H1 (cell line): ENCODE measurements around the gene POLR1B. TPM values are rescaled to one million over a fixed set of nuclear protein-coding genes. Genes with fewer than 3 reads are reported as not detected.
A peak's percentile ranks its signal among the peaks of the same experiment; 100 is the strongest.

ENCODE experiments used
- CTCF ChIA-PET: fragments of 300-600 bp; sonication (Branson Sonifier 250); formaldehyde crosslinking; loops from one replicate; lab custom pipeline; 2021; ENCODE audit not compliant: partially characterized antibody; lab: Charles Lee
- POLR2A ChIA-PET: fragments of 300-600 bp; sonication (Branson Sonifier 250); formaldehyde crosslinking; loops from one replicate; lab custom pipeline; 2021; ENCODE audit warnings: inconsistent platforms; ENCODE audit not compliant: partially characterized antibody; lab: Charles Lee
- DNase-seq, 2 experiments: peaks; one replicate each; pipeline versions ENCODE4 v3.0.0 to v3.0.0-alpha.2; 2010 to 2022; ENCODE audit warnings: low spot score in 2 of 2, low read depth in 1 of 2, mixed read lengths in 1 of 2
- FAIRE-seq: peaks from 2 replicates; lab custom pipeline; 2011; peaks lifted over from hg19 to GRCh38; lab: Jason Lieb, UNC
- H2AFZ ChIP-seq: 2 replicates; pipeline ENCODE4 v1.8.1; 2012; ENCODE audit warnings: low read length, inconsistent platforms
- H2AK5ac ChIP-seq: 2 replicates; pipeline ENCODE4 v1.6.1; 2013; ENCODE audit warnings: low read depth, low read length
- H2BK120ac ChIP-seq: replicated peaks from 2 replicates; pipeline ENCODE3; 2013; ENCODE audit warnings: low read depth, low read length, inconsistent platforms
- H2BK12ac ChIP-seq: 2 replicates; pipeline ENCODE4 v1.6.1; 2013; ENCODE audit warnings: low read depth, low read length
- H2BK15ac ChIP-seq: 2 replicates; pipeline ENCODE4 v1.6.1; 2013; ENCODE audit warnings: low read length
- H2BK20ac ChIP-seq: 2 replicates; pipeline ENCODE4 v1.6.1; 2013; ENCODE audit warnings: low read length
- H2BK5ac ChIP-seq: 2 replicates; pipeline ENCODE4 v1.6.1; 2013; ENCODE audit warnings: low read depth, low read length
- H3K14ac ChIP-seq: 2 replicates; pipeline ENCODE4 v1.6.1; 2013; ENCODE audit warnings: inconsistent platforms; ENCODE audit not compliant: insufficient read length
- H3K18ac ChIP-seq: 2 replicates; pipeline ENCODE4 v1.6.1; 2013; ENCODE audit warnings: low read length; ENCODE audit errors: extremely low read depth
- H3K23ac ChIP-seq: 2 replicates; pipeline ENCODE4 v1.6.1; 2013; ENCODE audit warnings: inconsistent platforms; ENCODE audit not compliant: insufficient read length
- H3K23me2 ChIP-seq: 2 replicates; pipeline ENCODE4 v1.6.1; 2013; ENCODE audit warnings: low read depth, low read length
- H3K27ac ChIP-seq: 2 replicates; pipeline ENCODE4 v1.6.1; 2011; ENCODE audit warnings: low read depth, low read length, inconsistent platforms
- H3K27me3 ChIP-seq, 4 experiments: replicated peaks in 1 of 4; 1 replicate in 1 of 4; 2 replicates in 3 of 4; pipeline versions ENCODE4 v1.6.1 to v1.8.1; 2011 to 2013; ENCODE audit warnings: low read length in 3 of 4, mild to moderate bottlenecking in 3 of 4, inconsistent platforms in 2 of 4, mixed read lengths in 2 of 4, moderate library complexity in 1 of 4; ENCODE audit not compliant: control insufficient read depth in 3 of 4, insufficient read depth in 3 of 4; ENCODE audit errors: extremely low read depth in 1 of 4
- H3K36me3 ChIP-seq, 4 experiments: 2 replicates each; pipeline versions ENCODE4 v1.6.1 to v1.8.1; 2011 to 2013; ENCODE audit warnings: mild to moderate bottlenecking in 4 of 4, low read length in 3 of 4, moderate library complexity in 2 of 4, control low read depth in 1 of 4, inconsistent platforms in 1 of 4; ENCODE audit not compliant: insufficient read depth in 4 of 4, control insufficient read depth in 2 of 4
- H3K4ac ChIP-seq: replicated peaks from 2 replicates; pipeline ENCODE3; 2013; ENCODE audit warnings: low read length, low read depth, mixed read lengths, inconsistent platforms; ENCODE audit not compliant: insufficient read length
- H3K4me1 ChIP-seq, 4 experiments: replicated peaks in 1 of 4; 1 replicate in 1 of 4; 2 replicates in 3 of 4; pipeline versions ENCODE4 v1.6.1 to v1.8.1; 2011 to 2013; ENCODE audit warnings: low read length in 3 of 4, inconsistent platforms in 2 of 4, mixed read lengths in 1 of 4; ENCODE audit not compliant: insufficient read depth in 4 of 4, control insufficient read depth in 3 of 4
- H3K4me2 ChIP-seq, 2 experiments: 2 replicates each; pipeline versions ENCODE4 v1.6.1 to v1.8.1; 2011 to 2013; ENCODE audit warnings: low read depth in 2 of 2, low read length in 2 of 2, control low read depth in 1 of 2, inconsistent platforms in 1 of 2, mild to moderate bottlenecking in 1 of 2; ENCODE audit not compliant: insufficient read depth in 1 of 2
- H3K4me3 ChIP-seq, 4 experiments: fragments of 200-600, 300-600 bp in 1 of 4; sonication (generic), shearing (Covaris generic), sonication (Bioruptor Twin) in 1 of 4; 2 replicates each; pipeline versions ENCODE4 v1.5.1 to v1.8.1; 2011 to 2016; ENCODE audit warnings: low read length in 4 of 4, low read depth in 3 of 4, control low read depth in 2 of 4, inconsistent platforms in 2 of 4, mild to moderate bottlenecking in 2 of 4, mixed read lengths in 1 of 4, moderate library complexity in 1 of 4; ENCODE audit not compliant: insufficient read depth in 2 of 4; ENCODE audit errors: extremely low read depth in 1 of 4
- H3K56ac ChIP-seq: replicated peaks from 2 replicates; pipeline ENCODE3; 2013; ENCODE audit warnings: low read depth, mild to moderate bottlenecking, mixed read lengths, low read length, inconsistent platforms; ENCODE audit not compliant: insufficient read length
- H3K79me1 ChIP-seq: 2 replicates; pipeline ENCODE4 v1.6.1; 2013; ENCODE audit warnings: low read depth, low read length, control low read depth
- H3K79me2 ChIP-seq, 2 experiments: 2 replicates each; pipeline versions ENCODE4 v1.6.1 to v1.8.1; 2012 to 2013; ENCODE audit warnings: low read length in 2 of 2, mild to moderate bottlenecking in 2 of 2, inconsistent platforms in 1 of 2; ENCODE audit not compliant: insufficient read depth in 2 of 2, control insufficient read depth in 1 of 2
- H3K9ac ChIP-seq, 4 experiments: replicated peaks in 1 of 4; 1 replicate in 1 of 4; 2 replicates in 3 of 4; pipeline versions ENCODE4 v1.6.1 to v1.8.1; 2011 to 2013; ENCODE audit warnings: low read depth in 3 of 4, low read length in 3 of 4, control low read depth in 2 of 4, mild to moderate bottlenecking in 2 of 4, moderate library complexity in 2 of 4, inconsistent platforms in 1 of 4; ENCODE audit errors: extremely low read depth in 1 of 4
- H3K9me3 ChIP-seq, 2 experiments: 2 replicates each; pipeline versions ENCODE4 v1.6.1 to v1.8.1; 2012 to 2013; ENCODE audit warnings: mild to moderate bottlenecking in 2 of 2, moderate library complexity in 2 of 2, control low read depth in 1 of 2, inconsistent platforms in 1 of 2, low read depth in 1 of 2, low read length in 1 of 2, mixed read lengths in 1 of 2; ENCODE audit not compliant: insufficient read depth in 2 of 2
- H4K20me1 ChIP-seq, 2 experiments: replicated peaks in 1 of 2; 2 replicates each; pipeline versions ENCODE3 to v1.8.1; 2011 to 2013; ENCODE audit warnings: inconsistent platforms in 2 of 2, low read length in 2 of 2, mild to moderate bottlenecking in 1 of 2; ENCODE audit not compliant: insufficient read depth in 2 of 2, control insufficient read depth in 1 of 2
- H4K5ac ChIP-seq: 2 replicates; pipeline ENCODE4 v1.6.1; 2013; ENCODE audit warnings: low read length, low read depth, mixed read lengths, inconsistent platforms; ENCODE audit not compliant: insufficient read length
- H4K8ac ChIP-seq: 2 replicates; pipeline ENCODE4 v1.8.0; 2013; ENCODE audit warnings: mild to moderate bottlenecking, moderate library complexity, low read length, inconsistent platforms; ENCODE audit not compliant: insufficient read depth; ENCODE audit errors: extremely low read depth
- H4K91ac ChIP-seq: replicated peaks from 2 replicates; pipeline ENCODE3; 2013; ENCODE audit warnings: low read length, mixed read lengths, inconsistent platforms; ENCODE audit not compliant: insufficient read length
- TAF7 ChIP-seq: optimal IDR thresholded peaks from 2 replicates; pipeline ENCODE3; 2011; ENCODE audit warnings: low read depth, mild to moderate bottlenecking, inconsistent platforms, low read length, moderate library complexity, borderline replicate concordance
- WGBS, 2 experiments: shearing (Covaris generic) in 1 of 2; methylation state at CpG; one replicate each; pipeline versions ENCODE4 v1.1.6 to v1.1.7; 2013 to 2015; ENCODE audit warnings: low lambda C conversion rate in 2 of 2, mixed read lengths in 2 of 2, inconsistent platforms in 1 of 2, low coverage in 1 of 2, missing lambda C conversion rate in 1 of 2; ENCODE audit not compliant: insufficient replicate concordance in 2 of 2, insufficient coverage in 1 of 2, insufficient read length in 1 of 2; ENCODE audit errors: extremely low coverage in 1 of 2, missing lambda C conversion rate in 1 of 2; 5-methylcytosine and 5-hydroxymethylcytosine counted together
- polyA plus RNA-seq, 7 experiments: library from polyadenylated mRNA; depleted of rRNA in 3 of 7; stranded (reverse) in 5 of 7; unstranded in 2 of 7; fragments of >200 nt in 5 of 7; fragments of 200-250 nt in 2 of 7; gene quantifications; 1 replicate in 5 of 7; 2 replicates in 1 of 7; 4 replicates in 1 of 7; pipeline versions ENCODE4 v1.2.1 to v1.2.3, GENCODE V29; 2011 to 2013; ENCODE audit warnings: missing spikeins in 2 of 7, mixed read lengths in 2 of 7
- total RNA-seq: library from RNA; stranded (reverse); fragmentation: NEBNext Ultra II Directional; extraction: Animal tissue kit (Norgen Biotek cat#: 25700); gene quantifications from 2 replicates; pipeline ENCODE4 v1.2.1, GENCODE V29; 2021

POLR1B gene
- total and polyA plus RNA-seq, 2 of the 8 experiments (the other 6 are each of a cell fraction or from before 2014, with no cell fraction given): 24.3 to 69.4 TPM

GRCh38 chr2:112621790-112622527, 79.7 kb downstream of the POLR1B start:
- Histone ChIP-seq H3K79me1 (no peaks in the 10 kb centered on the region), H2BK15ac (no peak overlapping the region), H3K23ac (no peak overlapping the region), H3K18ac (no peak overlapping the region), H3K56ac (no peak overlapping the region), H3K27ac (no peak overlapping the region), H3K4me1 (no peaks in the 10 kb centered on the region), H4K8ac (no peak overlapping the region), H4K91ac (no peak overlapping the region), H2BK12ac (no peak overlapping the region; the same call in 1 of the 2 replicates), H2BK5ac (0 out of 2 replicates have a peak overlapping the region, but pooled peaks have one; percentile 40), H3K4ac (no peak overlapping the region), H4K20me1 (no peaks in the 10 kb centered on the region), H3K79me2 (no peaks in the 10 kb centered on the region), H3K27me3 (no peaks in the 10 kb centered on the region), H3K4me2 (no peak overlapping the region; a peak in 1 of 4 replicates), H2BK20ac (no peak overlapping the region), H3K23me2 (peaks cover 1% of the 10 kb centered on the region; the same call in 1 of the 2 replicates), H3K9ac (peak overlapping the region in 1 of 4 experiments; percentile 2; a peak in 1 of 7 replicates), H3K4me3 (no peak overlapping the region), H4K5ac (no peak overlapping the region), H3K9me3 (no peaks in the 10 kb centered on the region), H3K36me3 (no peaks in the 10 kb centered on the region), H2AK5ac (no peak overlapping the region), H3K14ac (no peak overlapping the region), H2BK120ac (no peak overlapping the region), H2AFZ (peak overlapping the region; percentile 10)
- ChIA-PET POLR2A (interaction anchor here (2.5 kb wide), 1 partner anchor 25 kb away, joined by 12 read pairs; the partner anchor contains the start of gene SLC20A1), CTCF (interaction anchor here (1.1 kb wide), 2 partner anchors 9 to 105 kb away, joined by 3 to 6 read pairs; no protein-coding TSS in a partner anchor)
- 82% methylated on average over 22 of the region's 22 CpGs; no CpG with 5 or more reads in 1 of the 2 experiments for WGBS, 2 experiments
- DNase-seq (no peak), FAIRE-seq (no peak)
- TF ChIP-seq TAF7: no peak
